GM12878 (cell line): ENCODE measurements around the gene CACNA1D. TPM values are rescaled to one million over a fixed set of nuclear protein-coding genes. Genes with fewer than 3 reads are reported as not detected.

ENCODE experiments used
- BACH1 ChIP-seq: fragments of 450-650 bp; IDR thresholded peaks from 2 replicates; pipeline ENCODE4 v1.6.1; 2017; ENCODE audit warnings: mild to moderate bottlenecking, borderline replicate concordance
- JUNB ChIP-seq: IDR thresholded peaks from 2 replicates; pipeline ENCODE4 v1.6.1; 2016; ENCODE audit warnings: antibody characterized with exemption, mild to moderate bottlenecking
- MEF2A ChIP-seq: IDR thresholded peaks from 2 replicates; pipeline ENCODE4 v1.6.1; 2011; ENCODE audit warnings: low read depth, mild to moderate bottlenecking, low read length, moderate library complexity; ENCODE audit not compliant: insufficient read depth
- polyA plus RNA-seq, 11 experiments: library from polyadenylated mRNA; depleted of rRNA in 4 of 11; unstranded in 6 of 11; stranded (reverse) in 5 of 11; fragments of >200 nt; fragmentation: Nextera tagmentation in 4 of 11; fragmentation: Illumina TruSeq in 1 of 11; extraction: Ambion mirVana in 4 of 11; extraction: Trizol in 1 of 11; gene quantifications; 1 replicate in 1 of 11; 2 replicates in 10 of 11; pipeline versions ENCODE4 v1.2.1 to v1.2.3, GENCODE V29; 2011 to 2016; ENCODE audit warnings: inconsistent platforms in 2 of 11, missing spikeins in 2 of 11, low read depth in 1 of 11
- total RNA-seq, 4 experiments: library from RNA; depleted of rRNA in 3 of 4; stranded (reverse); fragments of >200 nt in 3 of 4; fragmentation: Illumina TruSeq in 1 of 4; extraction: Trizol in 1 of 4; gene quantifications; 2 replicates each; pipeline versions ENCODE4 v1.2.1 to v1.2.3, GENCODE V29; 2013 to 2021
- TF ChIP-seq, protein P1 (sequence below): fragments of 450-650 bp; IDR thresholded peaks from 2 replicates; pipeline ENCODE4 v1.6.1; 2017; ENCODE audit warnings: mild to moderate bottlenecking, moderate library complexity
- TF ChIP-seq, protein P2 (sequence below): fragments of 450-650 bp; IDR thresholded peaks from 2 replicates; pipeline ENCODE4 v1.6.1; 2016; ENCODE audit warnings: mild to moderate bottlenecking
- TF ChIP-seq, protein P3 (sequence below): IDR thresholded peaks from 2 replicates; pipeline ENCODE4 v1.6.1; 2012; ENCODE audit warnings: low read length, inconsistent platforms

Gene CACNA1D
- total and polyA plus RNA-seq, 10 of the 15 experiments (the other 5 are each of a cell fraction or from before 2014, with no cell fraction given) = 0.21 to 24.4 (median 1.6) TPM

DNA sequence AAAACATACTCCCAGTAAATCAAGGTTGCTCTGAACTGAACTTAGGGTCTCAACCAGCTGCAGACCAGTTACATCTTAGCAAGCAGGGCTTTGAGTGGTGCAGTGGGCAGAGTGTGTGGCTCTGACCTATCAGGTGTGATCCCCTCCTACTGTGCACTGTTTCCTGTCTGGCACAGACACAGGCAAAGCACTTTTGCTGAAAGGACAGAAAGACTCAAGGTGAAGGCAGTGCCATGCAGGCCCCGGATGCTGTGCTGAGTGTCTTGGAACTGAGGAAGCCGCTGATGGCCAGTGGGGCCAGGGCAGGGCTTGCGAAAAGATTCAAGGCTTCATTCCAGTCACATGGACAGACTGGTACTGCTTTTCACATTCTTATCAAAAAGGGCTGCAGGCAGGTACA is 85.2 kb downstream of the CACNA1D start (continued):
- TF ChIP-seq, protein P1, sequence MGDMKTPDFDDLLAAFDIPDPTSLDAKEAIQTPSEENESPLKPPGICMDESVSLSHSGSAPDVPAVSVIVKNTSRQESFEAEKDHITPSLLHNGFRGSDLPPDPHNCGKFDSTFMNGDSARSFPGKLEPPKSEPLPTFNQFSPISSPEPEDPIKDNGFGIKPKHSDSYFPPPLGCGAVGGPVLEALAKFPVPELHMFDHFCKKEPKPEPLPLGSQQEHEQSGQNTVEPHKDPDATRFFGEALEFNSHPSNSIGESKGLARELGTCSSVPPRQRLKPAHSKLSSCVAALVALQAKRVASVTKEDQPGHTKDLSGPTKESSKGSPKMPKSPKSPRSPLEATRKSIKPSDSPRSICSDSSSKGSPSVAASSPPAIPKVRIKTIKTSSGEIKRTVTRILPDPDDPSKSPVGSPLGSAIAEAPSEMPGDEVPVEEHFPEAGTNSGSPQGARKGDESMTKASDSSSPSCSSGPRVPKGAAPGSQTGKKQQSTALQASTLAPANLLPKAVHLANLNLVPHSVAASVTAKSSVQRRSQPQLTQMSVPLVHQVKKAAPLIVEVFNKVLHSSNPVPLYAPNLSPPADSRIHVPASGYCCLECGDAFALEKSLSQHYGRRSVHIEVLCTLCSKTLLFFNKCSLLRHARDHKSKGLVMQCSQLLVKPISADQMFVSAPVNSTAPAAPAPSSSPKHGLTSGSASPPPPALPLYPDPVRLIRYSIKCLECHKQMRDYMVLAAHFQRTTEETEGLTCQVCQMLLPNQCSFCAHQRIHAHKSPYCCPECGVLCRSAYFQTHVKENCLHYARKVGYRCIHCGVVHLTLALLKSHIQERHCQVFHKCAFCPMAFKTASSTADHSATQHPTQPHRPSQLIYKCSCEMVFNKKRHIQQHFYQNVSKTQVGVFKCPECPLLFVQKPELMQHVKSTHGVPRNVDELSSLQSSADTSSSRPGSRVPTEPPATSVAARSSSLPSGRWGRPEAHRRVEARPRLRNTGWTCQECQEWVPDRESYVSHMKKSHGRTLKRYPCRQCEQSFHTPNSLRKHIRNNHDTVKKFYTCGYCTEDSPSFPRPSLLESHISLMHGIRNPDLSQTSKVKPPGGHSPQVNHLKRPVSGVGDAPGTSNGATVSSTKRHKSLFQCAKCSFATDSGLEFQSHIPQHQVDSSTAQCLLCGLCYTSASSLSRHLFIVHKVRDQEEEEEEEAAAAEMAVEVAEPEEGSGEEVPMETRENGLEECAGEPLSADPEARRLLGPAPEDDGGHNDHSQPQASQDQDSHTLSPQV = no peak
- TF ChIP-seq MEF2A (no peak), JUNB (no peak), BACH1 (no peak)
- TF ChIP-seq, protein P2, sequence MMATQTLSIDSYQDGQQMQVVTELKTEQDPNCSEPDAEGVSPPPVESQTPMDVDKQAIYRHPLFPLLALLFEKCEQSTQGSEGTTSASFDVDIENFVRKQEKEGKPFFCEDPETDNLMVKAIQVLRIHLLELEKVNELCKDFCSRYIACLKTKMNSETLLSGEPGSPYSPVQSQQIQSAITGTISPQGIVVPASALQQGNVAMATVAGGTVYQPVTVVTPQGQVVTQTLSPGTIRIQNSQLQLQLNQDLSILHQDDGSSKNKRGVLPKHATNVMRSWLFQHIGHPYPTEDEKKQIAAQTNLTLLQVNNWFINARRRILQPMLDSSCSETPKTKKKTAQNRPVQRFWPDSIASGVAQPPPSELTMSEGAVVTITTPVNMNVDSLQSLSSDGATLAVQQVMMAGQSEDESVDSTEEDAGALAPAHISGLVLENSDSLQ = no peak
- TF ChIP-seq, protein P3, sequence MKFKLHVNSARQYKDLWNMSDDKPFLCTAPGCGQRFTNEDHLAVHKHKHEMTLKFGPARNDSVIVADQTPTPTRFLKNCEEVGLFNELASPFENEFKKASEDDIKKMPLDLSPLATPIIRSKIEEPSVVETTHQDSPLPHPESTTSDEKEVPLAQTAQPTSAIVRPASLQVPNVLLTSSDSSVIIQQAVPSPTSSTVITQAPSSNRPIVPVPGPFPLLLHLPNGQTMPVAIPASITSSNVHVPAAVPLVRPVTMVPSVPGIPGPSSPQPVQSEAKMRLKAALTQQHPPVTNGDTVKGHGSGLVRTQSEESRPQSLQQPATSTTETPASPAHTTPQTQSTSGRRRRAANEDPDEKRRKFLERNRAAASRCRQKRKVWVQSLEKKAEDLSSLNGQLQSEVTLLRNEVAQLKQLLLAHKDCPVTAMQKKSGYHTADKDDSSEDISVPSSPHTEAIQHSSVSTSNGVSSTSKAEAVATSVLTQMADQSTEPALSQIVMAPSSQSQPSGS = no peak
